ENCODE measurements around the gene OXT. TPM values are rescaled to one million over a fixed set of nuclear protein-coding genes. Genes with fewer than 3 reads are reported as not detected.

The OXT gene
- total and polyA plus RNA-seq, 2 of the 13 experiments (the other 11 are each of a cell fraction or from before 2014, with no cell fraction given), result not detected

GRCh38 chr20:3115190-3116107 is 44.0 kb downstream of the OXT start (continued):
- TF ChIP-seq MLXIP (CRISPR knock-in tag; IDR thresholded peaks at IDR 0.05; ENCODE audit: borderline replicate concordance), result no peak
- TF ChIP-seq SNAPC2 (CRISPR knock-in tag; IDR thresholded peaks at IDR 0.05), result no peak
- TF ChIP-seq SYNCRIP (IDR thresholded peaks at IDR 0.05; ENCODE audit: insufficient read depth, low read depth, low read length), result no peak
- TF ChIP-seq HNRNPUL1 (IDR thresholded peaks at IDR 0.05; ENCODE audit: low read depth, low read length), result no peak
- TF ChIP-seq NR1H2 (CRISPR knock-in tag; IDR thresholded peaks at IDR 0.05; ENCODE audit: borderline replicate concordance, low read depth), result no peak
- no peak for TF ChIP-seq RELA (CRISPR knock-in tag; IDR thresholded peaks at IDR 0.05)
- no peak for TF ChIP-seq ZNF891 (CRISPR knock-in tag; IDR thresholded peaks at IDR 0.05)
- no peak for TF ChIP-seq GABPB1 (CRISPR knock-in tag; IDR thresholded peaks at IDR 0.05)
- TF ChIP-seq ZNF747 (CRISPR knock-in tag; IDR thresholded peaks at IDR 0.05; ENCODE audit: borderline replicate concordance), result no peak
- no peak for TF ChIP-seq FOXP4 (CRISPR knock-in tag; IDR thresholded peaks at IDR 0.05)
- no peak for TF ChIP-seq ZNF441 (CRISPR knock-in tag; IDR thresholded peaks at IDR 0.05; ENCODE audit: borderline replicate concordance)
- TF ChIP-seq SRSF4 (IDR thresholded peaks at IDR 0.05; ENCODE audit: low read depth, low read length, poor library complexity, severe bottlenecking), result no peak
- TF ChIP-seq NR2C2 (CRISPR knock-in tag; IDR thresholded peaks at IDR 0.05; ENCODE audit: borderline replicate concordance), result peak; percentile 33; the same call in 1 of the 2 replicates
- no peak for TF ChIP-seq ZNF276 (CRISPR knock-in tag; IDR thresholded peaks at IDR 0.05; ENCODE audit: low read depth)
- peak; percentile 66; the same call in 1 of the 2 replicates for TF ChIP-seq ZNF547 (CRISPR knock-in tag; IDR thresholded peaks at IDR 0.05)
- TF ChIP-seq HINFP (CRISPR knock-in tag; IDR thresholded peaks at IDR 0.05; ENCODE audit: low read depth), result no peak
- no peak for TF ChIP-seq ZNF660 (CRISPR knock-in tag; IDR thresholded peaks at IDR 0.05; ENCODE audit: borderline replicate concordance, low read depth)
- TF ChIP-seq ZSCAN31 (CRISPR knock-in tag; IDR thresholded peaks at IDR 0.05; ENCODE audit: low read depth), result 0 out of 2 replicates have a peak, but pooled peaks have one; percentile 42
- TF ChIP-seq PITX1 (CRISPR knock-in tag; IDR thresholded peaks at IDR 0.05), result no peak; the same call in 1 of the 2 replicates
- no peak for TF ChIP-seq RAD51 (IDR thresholded peaks at IDR 0.05; ENCODE audit: borderline replicate concordance)
- TF ChIP-seq HHEX (CRISPR knock-in tag; IDR thresholded peaks at IDR 0.05), result no peak
